Activated naive CD4-positive, alpha-beta T cell (primary cell): ENCODE data around the gene PROK2.

ENCODE experiments used
- DNase-seq, 4 experiments: peaks; one replicate each; lab custom pipeline; 2025; lab: John Stamatoyannopoulos, UW

PROK2 gene

DNA sequence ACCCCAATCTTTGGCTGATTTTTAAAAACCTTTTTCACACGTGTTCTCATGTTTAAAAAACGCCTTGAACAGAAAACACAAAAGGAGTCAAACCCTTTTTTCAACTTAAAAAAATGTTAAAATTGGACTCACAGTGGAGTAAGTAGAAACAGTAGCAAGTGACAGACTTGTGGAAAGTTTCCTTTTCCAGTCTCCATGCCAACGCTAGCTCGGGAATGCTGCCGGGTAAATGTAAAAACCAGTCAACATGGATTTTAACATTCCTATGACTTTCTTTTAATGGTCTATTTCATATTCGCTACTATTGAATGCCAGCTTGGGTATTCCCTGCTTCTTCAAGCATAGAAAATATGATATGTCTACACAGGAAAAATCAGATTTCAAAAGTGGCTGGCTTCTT is 1.6 kb upstream of the PROK2 start:
- DNase-seq = no peak

DNA sequence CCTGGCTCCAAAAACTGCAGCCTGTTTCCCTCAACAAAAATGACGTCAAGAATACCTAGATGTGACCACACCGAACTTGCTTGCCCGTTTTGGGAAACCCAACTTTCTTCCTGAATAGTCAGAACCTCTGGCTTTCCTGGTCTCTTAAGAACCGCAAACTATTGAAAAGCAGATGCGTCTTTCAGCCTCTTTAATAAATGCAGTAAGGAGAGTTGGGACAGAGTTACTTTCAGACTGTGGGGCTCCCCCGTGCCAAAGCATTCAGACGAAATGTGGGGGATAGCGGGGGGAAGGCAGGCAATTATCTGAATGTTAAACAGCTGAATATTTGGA is 1.2 kb upstream of the PROK2 start:
- DNase-seq = no peak

DNA sequence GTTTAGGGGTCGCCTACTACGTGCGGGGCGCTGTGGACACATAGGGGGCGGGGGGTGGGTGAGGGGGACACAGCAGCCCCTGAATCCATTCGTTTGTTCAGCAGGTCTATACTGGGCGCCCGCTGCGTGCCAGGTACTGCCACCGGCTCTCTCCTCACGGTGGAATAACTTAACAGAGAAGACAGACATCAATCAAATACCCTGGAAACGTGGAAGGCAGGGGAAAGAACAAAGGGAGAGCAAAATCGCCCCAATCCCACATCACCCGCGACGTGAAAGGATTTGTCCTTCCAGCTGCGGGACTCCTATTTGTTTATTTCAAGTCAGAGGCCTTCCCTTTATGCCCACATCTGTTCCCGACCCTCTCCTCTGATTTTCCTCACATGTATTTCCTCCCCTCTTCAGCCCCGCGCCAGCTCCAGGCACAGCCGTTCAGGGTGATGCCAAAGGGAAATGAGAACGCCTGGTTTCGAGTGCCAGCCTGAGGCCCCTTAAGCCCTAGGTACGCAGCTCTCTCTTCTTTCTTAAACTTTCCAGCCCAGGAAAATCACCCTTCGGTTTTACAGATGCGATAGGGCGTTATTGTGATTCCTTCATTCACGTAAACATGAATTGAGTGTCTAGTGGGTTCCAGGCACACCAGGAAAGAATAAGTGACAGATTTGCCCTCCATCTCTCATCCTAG is 726 bp upstream of the PROK2 start:
- DNase-seq = no peak

DNA sequence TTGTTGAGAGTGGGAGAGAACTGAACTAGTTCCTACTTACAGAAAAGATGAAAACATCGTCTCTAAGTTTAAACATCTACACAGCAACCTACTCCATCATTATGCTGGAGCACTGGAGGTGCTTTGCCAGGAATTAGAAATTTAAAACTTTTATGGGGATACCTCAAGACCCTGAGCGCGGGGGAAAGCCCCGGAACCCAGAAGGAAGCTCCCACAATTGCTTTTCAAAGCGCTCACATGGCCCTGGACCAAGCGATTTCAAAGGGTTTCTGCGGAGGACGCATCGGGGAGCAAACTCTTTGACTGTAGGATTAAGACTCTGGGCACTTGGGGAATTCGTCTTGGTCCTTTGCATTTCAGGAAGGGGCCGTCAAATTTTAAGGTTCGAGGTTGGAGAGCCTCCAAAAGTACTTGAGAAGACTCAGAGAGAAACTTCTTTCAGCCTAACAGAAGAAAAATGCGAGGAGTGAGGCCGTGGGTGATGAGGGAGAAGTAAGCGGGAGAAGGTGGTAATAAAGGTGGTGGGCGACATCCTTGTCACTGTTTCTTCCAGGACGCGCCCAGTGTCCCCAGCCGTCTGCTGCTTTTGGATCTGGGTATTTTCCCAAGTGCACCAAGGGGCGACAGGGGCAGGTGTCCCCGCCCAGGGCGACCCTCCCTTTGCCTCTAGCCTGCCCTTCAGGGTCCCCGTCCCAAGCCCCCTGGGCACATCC is 591 bp downstream of the PROK2 start:
- no peak for DNase-seq

DNA sequence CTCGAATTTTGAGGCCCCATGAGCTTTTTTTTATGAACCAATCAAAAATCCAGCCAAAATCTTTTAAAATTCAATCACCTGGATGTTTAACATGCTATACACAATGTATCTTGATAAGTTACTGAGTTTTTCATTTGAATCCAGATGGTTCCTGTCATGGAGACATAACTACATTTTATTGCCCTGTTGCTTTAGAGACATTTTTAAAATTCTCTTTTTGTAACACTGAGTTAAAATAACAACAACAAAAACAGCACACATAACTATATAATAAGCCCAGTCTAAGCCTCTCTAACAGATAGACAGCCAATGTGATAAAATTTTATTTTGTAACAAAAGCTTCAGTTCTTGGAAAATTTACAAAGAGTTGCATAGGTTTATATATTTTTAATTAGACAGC is 1.8 kb downstream of the PROK2 start:
- no peak for DNase-seq

DNA sequence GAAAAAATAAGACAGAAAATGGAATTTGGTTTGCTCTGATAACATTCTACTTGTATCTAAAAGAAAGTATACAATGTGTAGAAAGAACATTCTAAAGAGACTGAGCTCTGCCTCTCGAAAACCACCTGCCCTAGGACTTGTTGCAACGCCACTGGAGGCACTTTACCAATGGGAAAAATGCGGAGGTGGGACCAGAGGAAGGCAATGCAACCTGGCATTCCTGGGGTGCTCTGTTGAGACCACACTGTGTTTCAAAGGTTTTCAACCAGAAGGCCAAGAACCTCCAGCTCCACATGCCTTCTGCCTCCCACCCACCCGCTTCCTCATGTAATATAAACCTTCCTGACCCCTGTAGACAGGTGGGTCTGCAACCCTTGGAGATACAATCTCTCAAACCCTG is 4.5 kb downstream of the PROK2 start:
- no peak for DNase-seq

DNA sequence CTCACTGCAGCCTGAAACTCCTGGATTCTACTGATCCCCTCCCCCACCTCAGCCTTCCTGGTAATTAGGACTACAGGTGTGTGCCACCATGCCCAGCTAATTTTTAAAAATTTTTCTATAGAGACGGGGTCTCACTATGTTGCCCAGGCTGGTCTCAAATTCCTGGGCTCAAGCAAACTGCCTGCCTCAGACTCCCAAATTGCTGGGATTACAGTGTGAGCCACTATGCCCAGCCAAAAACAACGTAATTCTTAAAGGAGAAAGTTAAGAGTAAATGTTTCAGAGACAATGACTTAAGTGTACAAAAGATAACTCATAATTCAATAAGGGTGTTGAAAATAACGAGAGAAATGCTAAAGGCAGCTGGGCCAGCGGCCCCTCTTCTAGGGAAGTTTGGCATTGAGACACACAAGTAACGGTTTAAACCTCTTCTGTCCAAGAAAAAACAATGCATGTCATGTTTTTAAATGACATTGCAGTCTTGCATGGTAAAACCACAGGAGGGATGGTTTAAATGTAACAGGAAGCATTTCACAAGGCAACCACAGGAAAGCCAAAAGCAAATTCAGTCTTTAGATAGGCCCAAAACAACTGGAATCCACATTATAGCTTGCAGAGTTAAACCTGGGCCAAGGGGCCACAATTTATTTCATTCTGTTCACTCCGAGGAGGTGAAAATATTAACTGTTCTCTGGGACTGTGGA is 5.1 kb downstream of the PROK2 start:
- DNase-seq = no peak

DNA sequence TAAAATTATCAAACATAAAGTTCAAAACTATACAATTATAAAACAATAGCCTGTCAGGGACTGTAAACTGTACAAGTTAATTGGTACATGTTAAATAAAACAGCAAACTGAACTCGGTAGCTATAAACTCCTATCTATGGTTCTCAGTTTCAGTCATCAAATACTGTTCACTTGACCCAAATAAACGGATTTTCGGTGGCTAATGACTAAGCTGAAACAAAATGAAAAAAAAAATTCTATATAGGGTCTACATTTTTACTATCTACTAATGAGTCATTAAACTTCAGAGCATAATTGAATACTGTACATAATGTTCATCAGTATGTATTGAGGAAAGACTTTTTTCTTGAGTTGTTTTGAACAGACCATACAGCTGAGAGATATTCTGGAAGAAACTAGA is 6.6 kb downstream of the PROK2 start:
- no peak for DNase-seq

DNA sequence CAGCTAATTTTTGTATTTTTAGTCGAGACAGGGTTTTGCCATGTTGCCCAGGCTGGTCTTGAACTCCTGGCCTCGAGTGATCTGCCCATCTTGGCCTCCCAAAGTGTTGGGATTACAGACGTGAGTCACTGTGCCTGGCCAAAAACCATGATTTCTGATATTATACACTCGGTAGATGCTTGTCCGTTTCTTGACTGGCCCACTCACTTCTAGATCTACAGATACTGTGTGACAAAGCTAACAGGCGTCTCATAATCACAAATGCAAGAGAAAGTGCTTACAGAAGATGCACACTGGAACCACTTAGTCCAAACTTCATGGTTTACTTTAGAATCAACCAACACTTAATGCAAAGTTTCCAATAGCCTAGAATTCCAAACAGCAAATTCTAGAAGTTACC is 8.4 kb downstream of the PROK2 start:
- DNase-seq = no peak

DNA sequence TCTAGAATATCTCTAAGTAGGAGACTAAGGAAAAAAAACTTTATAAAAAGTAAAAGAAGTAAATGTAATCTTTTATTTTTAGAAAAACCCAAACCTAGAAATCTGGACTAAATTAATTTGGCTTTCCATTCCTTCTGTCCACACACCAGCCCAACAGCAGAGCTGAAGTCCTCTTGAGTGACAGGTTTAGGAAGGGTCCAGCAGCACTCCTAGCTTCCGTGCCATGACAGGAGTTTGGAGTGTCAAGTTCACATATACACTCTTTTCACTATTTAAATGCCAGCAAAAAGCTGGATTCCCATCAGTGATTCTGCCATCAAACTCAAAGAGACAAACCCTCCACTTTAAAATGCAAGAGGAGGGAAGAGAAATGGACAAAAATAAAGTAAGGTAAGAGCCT is 13.1 kb downstream of the PROK2 start:
- no peak for DNase-seq

DNA sequence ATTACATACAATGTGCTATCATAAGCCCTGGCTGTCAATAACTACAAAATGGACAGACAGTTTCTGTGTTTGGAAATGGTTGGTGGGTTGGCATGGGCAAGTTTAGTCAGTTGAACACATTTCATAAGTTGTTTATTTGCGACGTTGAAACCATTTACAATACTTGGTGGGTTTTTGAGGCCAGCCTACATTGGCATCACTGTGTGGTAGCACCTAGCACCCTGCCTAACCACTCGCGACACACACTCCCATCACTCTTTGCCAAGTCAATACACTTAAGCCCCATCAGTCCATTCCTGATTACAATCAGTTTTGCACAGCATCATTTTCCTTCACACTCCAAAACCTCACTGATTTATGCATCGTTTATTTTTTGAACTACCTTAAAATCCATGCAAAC is 13.8 kb downstream of the PROK2 start:
- DNase-seq = no peak

DNA sequence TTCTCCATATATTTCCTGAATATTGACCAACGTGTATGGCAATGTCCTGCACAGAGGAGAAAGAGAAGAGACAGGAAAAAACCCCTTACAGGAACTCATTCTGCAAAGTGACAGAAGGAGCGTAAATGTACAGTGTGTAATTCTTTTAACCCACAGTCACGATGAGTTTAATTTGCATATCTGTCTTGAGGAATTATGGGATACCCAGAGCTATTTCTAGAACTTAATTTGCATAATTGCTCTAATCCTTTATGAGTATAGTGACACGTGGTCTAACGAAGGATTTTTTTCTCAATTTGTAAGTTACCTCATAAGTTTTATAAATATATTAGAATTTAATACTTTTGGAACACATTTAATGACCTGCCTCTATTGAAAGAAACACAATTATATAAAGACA is 21.5 kb downstream of the PROK2 start:
- DNase-seq = no peak

DNA sequence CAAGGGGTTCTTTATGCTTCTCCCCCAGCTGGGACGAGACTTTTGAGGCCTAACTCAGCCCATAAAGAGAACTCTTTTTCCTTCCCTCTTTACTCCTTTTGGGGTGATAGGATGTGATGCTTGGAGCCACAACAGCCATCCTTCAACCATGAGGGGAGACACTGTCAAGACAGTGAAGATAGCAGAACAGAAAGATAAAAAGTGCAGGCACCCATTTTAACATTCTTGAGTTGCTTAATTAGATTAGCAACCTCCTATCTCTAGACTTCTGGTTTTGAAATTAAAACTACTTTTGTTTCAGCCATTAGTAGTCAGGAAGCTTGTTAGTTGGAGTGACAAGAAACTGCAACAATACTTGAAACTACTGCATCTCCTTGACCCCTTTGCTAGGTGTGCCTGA is 24.8 kb downstream of the PROK2 start:
- no peak for DNase-seq

DNA sequence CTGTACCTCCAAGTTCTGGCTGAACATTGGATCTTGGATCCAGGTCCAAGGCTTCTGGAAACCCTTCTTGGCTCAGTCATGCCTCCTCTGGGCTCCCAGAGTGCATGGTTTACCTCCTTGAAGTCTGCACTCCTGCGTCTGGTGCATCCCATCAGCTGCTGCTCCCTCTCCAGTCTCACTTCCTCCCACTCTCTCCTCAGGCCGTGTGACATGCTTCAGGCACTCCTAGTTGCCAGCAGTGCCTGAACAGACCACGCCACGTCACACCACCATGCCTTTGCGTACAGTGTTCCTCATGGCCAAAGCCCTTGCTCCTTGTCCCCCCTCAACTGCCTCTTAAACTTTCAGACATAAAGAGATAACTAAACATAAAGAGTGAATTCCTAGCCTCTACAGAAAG is 25.5 kb downstream of the PROK2 start:
- no peak for DNase-seq

DNA sequence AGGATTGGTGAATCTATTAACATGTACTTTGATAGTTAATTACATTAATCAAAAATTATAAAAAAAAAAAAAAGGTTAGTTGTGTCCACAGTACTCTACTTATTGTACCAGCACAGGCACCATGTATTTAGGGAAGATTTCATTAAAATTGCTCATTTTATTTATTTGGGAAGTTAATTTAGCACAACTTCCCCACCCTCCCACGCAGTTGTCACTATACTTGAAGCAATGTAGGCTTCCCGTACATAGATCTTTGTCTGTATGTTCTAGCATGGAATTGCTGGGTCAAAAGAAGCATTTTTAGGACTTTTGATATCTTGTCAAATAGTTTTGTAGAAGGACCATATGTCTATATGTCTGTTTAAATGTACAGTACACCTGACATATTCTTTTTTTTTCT is 26.9 kb downstream of the PROK2 start:
- DNase-seq = no peak

DNA sequence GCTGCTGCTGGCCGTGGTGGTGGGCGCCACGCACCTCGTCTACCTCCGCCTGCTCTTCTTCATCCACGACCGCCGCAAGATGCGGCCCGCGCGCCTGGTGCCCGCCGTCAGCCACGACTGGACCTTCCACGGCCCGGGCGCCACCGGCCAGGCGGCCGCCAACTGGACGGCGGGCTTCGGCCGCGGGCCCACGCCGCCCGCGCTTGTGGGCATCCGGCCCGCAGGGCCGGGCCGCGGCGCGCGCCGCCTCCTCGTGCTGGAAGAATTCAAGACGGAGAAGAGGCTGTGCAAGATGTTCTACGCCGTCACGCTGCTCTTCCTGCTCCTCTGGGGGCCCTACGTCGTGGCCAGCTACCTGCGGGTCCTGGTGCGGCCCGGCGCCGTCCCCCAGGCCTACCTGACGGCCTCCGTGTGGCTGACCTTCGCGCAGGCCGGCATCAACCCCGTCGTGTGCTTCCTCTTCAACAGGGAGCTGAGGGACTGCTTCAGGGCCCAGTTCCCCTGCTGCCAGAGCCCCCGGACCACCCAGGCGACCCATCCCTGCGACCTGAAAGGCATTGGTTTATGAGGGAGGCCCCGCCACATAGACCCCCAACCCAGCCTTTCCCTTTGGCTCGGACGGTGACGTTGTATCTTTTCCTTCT is 30.2 kb downstream of the PROK2 start:
- no peak for DNase-seq

DNA sequence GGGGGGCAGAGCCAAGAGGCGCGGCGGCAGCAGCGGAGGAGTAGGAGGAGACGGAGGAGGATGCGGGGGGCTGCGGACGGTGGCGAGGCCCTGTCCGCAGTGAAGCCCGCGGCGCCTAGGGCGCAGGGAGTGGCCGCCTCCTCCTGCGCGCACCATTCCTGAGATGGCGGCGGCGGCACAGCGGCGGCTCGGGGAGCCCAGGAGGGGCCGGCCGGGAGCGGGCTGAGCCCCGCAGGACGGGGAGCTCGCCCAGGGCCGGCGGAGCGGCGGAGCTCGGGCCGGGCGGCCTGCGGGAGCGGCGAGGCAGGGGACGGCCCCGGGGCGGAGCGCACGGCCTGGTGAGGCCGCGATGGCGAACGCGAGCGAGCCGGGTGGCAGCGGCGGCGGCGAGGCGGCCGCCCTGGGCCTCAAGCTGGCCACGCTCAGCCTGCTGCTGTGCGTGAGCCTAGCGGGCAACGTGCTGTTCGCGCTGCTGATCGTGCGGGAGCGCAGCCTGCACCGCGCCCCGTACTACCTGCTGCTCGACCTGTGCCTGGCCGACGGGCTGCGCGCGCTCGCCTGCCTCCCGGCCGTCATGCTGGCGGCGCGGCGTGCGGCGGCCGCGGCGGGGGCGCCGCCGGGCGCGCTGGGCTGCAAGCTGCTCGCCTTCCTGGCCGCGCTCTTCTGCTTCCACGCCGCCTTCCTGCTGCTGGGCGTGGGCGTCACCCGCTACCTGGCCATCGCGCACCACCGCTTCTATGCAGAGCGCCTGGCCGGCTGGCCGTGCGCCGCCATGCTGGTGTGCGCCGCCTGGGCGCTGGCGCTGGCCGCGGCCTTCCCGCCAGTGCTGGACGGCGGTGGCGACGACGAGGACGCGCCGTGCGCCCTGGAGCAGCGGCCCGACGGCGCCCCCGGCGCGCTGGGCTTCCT is 31.0 kb downstream of the PROK2 start, which contains the start of gene GPR27:
GPR27 (plus strand) TSS at position 155 of the 909 bp plus-strand sequence; CDS start at position 350, 195 bp downstream.
- no peak for DNase-seq

DNA sequence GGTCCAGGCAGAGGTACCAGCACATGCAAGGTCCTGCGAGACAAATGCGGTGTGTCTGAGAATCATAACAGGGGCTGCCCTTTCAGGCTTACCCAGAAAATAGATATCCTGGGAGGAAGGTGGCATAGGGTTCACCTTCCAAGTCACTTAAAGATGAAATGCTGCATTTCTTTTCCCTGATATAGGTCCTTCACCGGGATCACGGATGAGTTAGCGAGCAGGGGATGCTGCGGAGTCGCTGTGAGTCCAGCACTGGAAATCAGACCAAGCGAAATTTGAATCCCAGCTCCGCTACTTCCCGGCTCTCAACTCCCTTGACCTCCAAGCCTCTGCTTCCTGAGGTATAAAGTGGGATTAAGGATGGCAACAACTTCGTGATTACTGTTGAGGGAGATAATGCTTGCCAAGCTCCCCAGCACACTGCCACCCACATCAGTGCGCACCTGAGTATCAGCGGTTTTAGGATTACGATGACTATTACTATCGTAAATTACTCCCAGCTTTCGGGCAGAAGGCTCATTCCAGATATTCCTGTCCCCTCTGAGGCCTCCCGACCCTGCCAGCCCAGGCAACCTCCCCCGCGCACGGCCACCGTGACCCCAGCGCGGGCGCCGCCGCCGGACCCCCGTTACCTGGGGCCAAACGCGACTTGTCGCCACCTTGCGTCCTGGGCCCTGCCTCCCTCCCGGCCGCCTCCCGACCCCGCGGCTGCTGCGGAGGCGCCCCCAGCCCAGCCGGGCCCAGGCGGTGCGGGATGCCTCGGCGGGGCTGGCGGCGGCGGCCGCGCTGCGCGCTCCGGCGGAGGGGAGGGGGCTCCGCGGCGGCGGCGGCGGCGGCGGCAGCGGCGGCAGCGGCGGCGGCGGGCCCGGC is 31.9 kb downstream of the PROK2 start:
- no peak for DNase-seq

DNA sequence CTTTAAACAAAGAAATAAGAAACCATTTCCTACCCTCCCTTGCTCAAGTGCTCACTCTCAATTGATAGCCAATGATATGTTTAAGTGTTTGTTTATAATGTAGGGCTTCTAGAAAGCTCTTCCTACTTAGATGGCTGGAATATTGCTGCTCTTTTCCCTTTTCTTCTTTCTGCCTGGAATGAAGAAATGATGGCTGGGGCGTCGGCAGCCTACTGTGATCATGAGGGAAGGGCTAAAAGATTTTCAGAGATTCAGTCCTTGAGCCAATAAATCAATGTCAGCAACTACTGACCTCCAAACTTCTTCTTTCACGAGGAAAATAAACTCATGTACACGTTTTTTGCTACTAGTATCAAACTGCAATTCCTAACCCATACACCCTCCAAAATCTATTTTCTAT is 33.3 kb downstream of the PROK2 start:
- DNase-seq = no peak

DNA sequence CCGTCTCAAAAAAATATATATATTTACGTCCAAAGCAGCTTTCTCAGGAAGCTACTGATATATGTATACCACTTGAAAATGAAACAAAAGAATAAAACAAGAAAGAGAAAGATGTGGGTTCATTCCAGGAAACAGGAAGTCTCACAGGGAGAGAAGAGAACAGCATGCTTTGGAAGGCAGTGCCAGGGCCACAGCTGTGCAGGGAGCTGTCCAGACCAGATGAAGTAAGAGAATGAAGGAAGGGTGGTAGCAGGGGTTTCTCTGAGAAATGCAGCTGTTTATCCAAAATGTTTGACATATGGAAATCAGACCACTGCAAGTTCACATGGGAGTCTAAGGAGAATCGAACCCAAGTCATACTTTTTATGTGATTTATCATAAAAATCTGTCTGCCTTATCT is 40.2 kb downstream of the PROK2 start:
- no peak for DNase-seq

DNA sequence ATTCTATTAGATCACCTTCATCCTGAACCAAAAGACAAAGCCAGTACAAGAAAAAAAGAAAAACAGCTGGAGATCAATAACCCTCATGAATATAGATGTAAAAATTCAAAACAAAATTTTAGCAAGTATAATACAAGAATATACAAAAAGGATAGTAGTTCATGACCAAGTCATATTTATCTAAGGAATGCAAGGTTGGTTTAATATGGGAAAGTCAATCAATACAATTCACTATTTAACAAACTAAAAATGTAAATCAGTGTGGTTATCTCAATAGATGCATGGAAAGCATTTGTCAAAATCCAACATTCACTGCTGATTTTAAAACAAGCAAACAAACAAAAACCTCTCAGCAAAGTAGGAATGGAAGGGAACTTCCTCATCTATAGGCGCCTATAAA is 42.3 kb downstream of the PROK2 start:
- DNase-seq = no peak
